HPDE6-E6E7 (cell line): ENCODE data around the gene FXYD3.
"Not testable (repeated sequence)": the region's sequence is repeated elsewhere in the genome, so short reads cannot be mapped to it uniquely, and the experiment has no call there.

ENCODE experiments used
- DNase-seq: peaks from one replicate; pipeline ENCODE4 v3.0.0; 2011; ENCODE audit warnings: missing footprints; ENCODE audit errors: extremely low spot score

The FXYD3 gene

GRCh38 chr19:35086455-35086854 lies 29.2 kb upstream of the FXYD3 start:
- no peak for DNase-seq

GRCh38 chr19:35087393-35087792 lies 28.2 kb upstream of the FXYD3 start:
- DNase-seq, result no peak

GRCh38 chr19:35088131-35088913 lies 27.3 kb upstream of the FXYD3 start:
- DNase-seq, result peak; percentile 75

GRCh38 chr19:35089554-35089953 lies 26.1 kb upstream of the FXYD3 start:
- DNase-seq, result no peak

GRCh38 chr19:35090160-35090505 lies 25.5 kb upstream of the FXYD3 start:
- DNase-seq, result no peak

- DNase-seq, result peak; percentile 57
Measured at GRCh38 chr19:35090506-35091214, 25.0 kb upstream of the FXYD3 start.

GRCh38 chr19:35093430-35093829 lies 22.2 kb upstream of the FXYD3 start:
- DNase-seq, result no peak

- no peak for DNase-seq
Measured at GRCh38 chr19:35093941-35094647, 21.5 kb upstream of the FXYD3 start.

- DNase-seq, result no peak
Measured at GRCh38 chr19:35094656-35095055, 21.0 kb upstream of the FXYD3 start.

GRCh38 chr19:35095667-35096368 lies 19.8 kb upstream of the FXYD3 start:
- peak; percentile 73 for DNase-seq

- DNase-seq, result peak; percentile 60
Measured at GRCh38 chr19:35098413-35099049, 17.1 kb upstream of the FXYD3 start.

- DNase-seq, result no peak
Measured at GRCh38 chr19:35099155-35099896, 16.3 kb upstream of the FXYD3 start.

GRCh38 chr19:35099897-35100275 lies 15.7 kb upstream of the FXYD3 start:
- DNase-seq, result no peak

GRCh38 chr19:35100588-35101533 lies 14.8 kb upstream of the FXYD3 start:
- no peak for DNase-seq

- DNase-seq, result not testable (repeated sequence)
Measured at GRCh38 chr19:35101949-35102348, 13.7 kb upstream of the FXYD3 start.

- not testable (repeated sequence) for DNase-seq
Measured at GRCh38 chr19:35103614-35104013, 12.0 kb upstream of the FXYD3 start.

- no peak for DNase-seq
Measured at GRCh38 chr19:35104361-35104760, 11.3 kb upstream of the FXYD3 start.

GRCh38 chr19:35105047-35105410 lies 10.6 kb upstream of the FXYD3 start:
- no peak for DNase-seq

GRCh38 chr19:35105411-35106290 lies 10.0 kb upstream of the FXYD3 start:
- DNase-seq, result no peak
